WTC11 (cell line): ENCODE measurements around the gene ISG20. TPM values are rescaled to one million over a fixed set of nuclear protein-coding genes. Genes with fewer than 3 reads are reported as not detected.
A peak's percentile ranks its signal among the peaks of the same experiment; 100 is the strongest.

Source experiments
- ATAC-seq: fragments of 200-7000 bp; cut with Tn5 transposase; 2 replicates; pipeline ENCODE4 v1.10.0; 2021; ENCODE audit warnings: mild to moderate bottlenecking, moderate library complexity
- CTCF ChIA-PET: fragments of 300-600 bp; sonication (Branson Sonifier 250); formaldehyde crosslinking; loops from one replicate; lab custom pipeline; 2021; ENCODE audit warnings: antibody characterized with exemption; lab: Charles Lee
- POLR2A ChIA-PET: fragments of 350-600 bp; sonication (Branson Sonifier 250); formaldehyde crosslinking; loops from one replicate; lab custom pipeline; 2021; ENCODE audit warnings: antibody characterized with exemption; lab: Charles Lee
- DNase-seq: peaks from one replicate; pipeline ENCODE4 v3.0.0; 2021; ENCODE audit warnings: low spot score
- H3K27ac Mint-ChIP-seq: 2 replicates; pipeline ENCODE4 v1.8.0; 2021; ENCODE audit warnings: mixed read lengths
- H3K27me3 Mint-ChIP-seq: 2 replicates; pipeline ENCODE4 v1.8.0; 2021; ENCODE audit warnings: low read depth, mild to moderate bottlenecking, moderate library complexity, mixed read lengths
- H3K36me3 Mint-ChIP-seq: 2 replicates; pipeline ENCODE4 v1.8.0; 2021; ENCODE audit warnings: mixed read lengths
- H3K4me1 Mint-ChIP-seq: 2 replicates; pipeline ENCODE4 v1.8.0; 2022; ENCODE audit warnings: mixed read lengths
- H3K4me3 Mint-ChIP-seq: 2 replicates; pipeline ENCODE4 v1.8.0; 2021; ENCODE audit warnings: mild to moderate bottlenecking, moderate library complexity, mixed read lengths
- H3K9me3 Mint-ChIP-seq: 2 replicates; pipeline ENCODE4 v1.8.0; 2021; ENCODE audit warnings: mixed read lengths
- ARID4B ChIP-seq: sonication (generic); formaldehyde crosslinking; IDR thresholded peaks from 2 replicates; pipeline ENCODE4 v1.8.0; 2023; ENCODE audit warnings: missing genetic modification reagents, mild to moderate bottlenecking, borderline replicate concordance
- CREM ChIP-seq: sonication (generic); formaldehyde crosslinking; IDR thresholded peaks from 2 replicates; pipeline ENCODE4 v1.8.1; 2022; ENCODE audit warnings: mild to moderate bottlenecking, missing genetic modification reagents, moderate library complexity
- E2F5 ChIP-seq: sonication (generic); formaldehyde crosslinking; IDR thresholded peaks from 2 replicates; pipeline ENCODE4 v1.8.1; 2022; ENCODE audit warnings: mild to moderate bottlenecking, moderate library complexity, missing genetic modification reagents
- ELF4 ChIP-seq: sonication (generic); formaldehyde crosslinking; IDR thresholded peaks from 2 replicates; pipeline ENCODE4 v1.8.1; 2022; ENCODE audit warnings: low read depth, mild to moderate bottlenecking, moderate library complexity, missing genetic modification reagents
- FOXP1 ChIP-seq: sonication (generic); formaldehyde crosslinking; IDR thresholded peaks from 2 replicates; pipeline ENCODE4 v1.8.0; 2022; ENCODE audit warnings: missing genetic modification reagents, mild to moderate bottlenecking, moderate library complexity, borderline replicate concordance
- HMGXB4 ChIP-seq: sonication (generic); formaldehyde crosslinking; IDR thresholded peaks from 2 replicates; pipeline ENCODE4 v1.8.1; 2023; ENCODE audit warnings: mild to moderate bottlenecking, moderate library complexity, missing genetic modification reagents
- IRF1 ChIP-seq: sonication (generic); formaldehyde crosslinking; IDR thresholded peaks from 2 replicates; pipeline ENCODE4 v1.8.0; 2023; ENCODE audit warnings: missing genetic modification reagents
- MYBL2 ChIP-seq: sonication (generic); formaldehyde crosslinking; IDR thresholded peaks from 2 replicates; pipeline ENCODE4 v1.8.1; 2023; ENCODE audit warnings: mild to moderate bottlenecking, moderate library complexity, missing genetic modification reagents
- PREB ChIP-seq: sonication (generic); formaldehyde crosslinking; IDR thresholded peaks from 2 replicates; pipeline ENCODE4 v1.8.1; 2022; ENCODE audit warnings: mild to moderate bottlenecking, missing genetic modification reagents, moderate library complexity, borderline replicate concordance
- TEAD1 ChIP-seq: sonication (generic); formaldehyde crosslinking; IDR thresholded peaks from 2 replicates; pipeline ENCODE4 v1.8.0; 2022; ENCODE audit warnings: mild to moderate bottlenecking, missing genetic modification reagents
- TEAD4 ChIP-seq: sonication (generic); formaldehyde crosslinking; IDR thresholded peaks from 2 replicates; pipeline ENCODE4 v1.8.0; 2022; ENCODE audit warnings: mild to moderate bottlenecking, missing genetic modification reagents
- USF2 ChIP-seq: sonication (generic); formaldehyde crosslinking; IDR thresholded peaks from 2 replicates; pipeline ENCODE4 v1.8.1; 2023; ENCODE audit warnings: mild to moderate bottlenecking, missing genetic modification reagents, moderate library complexity
- ZNF281 ChIP-seq: sonication (generic); formaldehyde crosslinking; IDR thresholded peaks from 2 replicates; pipeline ENCODE4 v1.8.0; 2023; ENCODE audit warnings: mild to moderate bottlenecking, missing genetic modification reagents
- ZNF396 ChIP-seq: fragments of 250-450 bp; sonication (Bioruptor Pico); IDR thresholded peaks from 2 replicates; pipeline ENCODE4 v1.8.0; 2021; ENCODE audit warnings: mild to moderate bottlenecking, moderate library complexity, borderline replicate concordance
- ZNF423 ChIP-seq: fragments of 250-450 bp; sonication (Bioruptor Pico); IDR thresholded peaks from 2 replicates; pipeline ENCODE4 v2.1.2; 2022; ENCODE audit warnings: mild to moderate bottlenecking, moderate library complexity
- total RNA-seq: library from RNA; stranded (reverse); gene quantifications from 3 replicates; pipeline ENCODE4 v1.2.3, GENCODE V29; 2021

Gene ISG20
- total RNA-seq, 1 experiment from 2014 or later = 5.6 TPM

- no peak for TF ChIP-seq E2F5 (CRISPR knock-in tag)
Measured at GRCh38 chr15:88622605-88622975, 16.2 kb upstream of the ISG20 start (continued).

- ATAC-seq = no peak
- POLR2A ChIA-PET = interaction anchor here (0.6 kb wide), 1 partner anchor 12 kb away, joined by 5 read pairs; no protein-coding TSS in a partner anchor
- Mint-ChIP-seq H3K4me3 (peak overlapping the region; percentile 79), H3K36me3 (peaks cover 51% of the 10 kb centered on the region), H3K9me3 (no peaks in the 10 kb centered on the region), H3K27me3 (no peaks in the 10 kb centered on the region)
- TF ChIP-seq TEAD1 (CRISPR knock-in tag) (no peak), FOXP1 (CRISPR knock-in tag) (no peak), IRF1 (no peak), MYBL2 (no peak), ZNF396 (no peak), USF2 (no peak), ZNF281 (CRISPR knock-in tag) (no peak), HMGXB4 (CRISPR knock-in tag) (no peak), ARID4B (CRISPR knock-in tag) (no peak), CREM (CRISPR knock-in tag) (no peak), ELF4 (no peak), TEAD4 (no peak), ZNF423 (CRISPR knock-in tag) (no peak), PREB (no peak)
- TF ChIP-seq, all 79 proteins: peak for 0
- no peak for DNase-seq
- Mint-ChIP-seq H3K4me1 (peaks cover 72% of the 10 kb centered on the region), H3K27ac (peak overlapping the region; percentile 77; the same call in 1 of the 2 replicates)
- CTCF ChIA-PET = no interaction called here
Measured at GRCh38 chr15:88623061-88623460, 15.8 kb upstream of the ISG20 start.
